DMS79 (cell line): ENCODE measurements around the gene KCND1.
"Not testable (repeated sequence)": the region's sequence is repeated elsewhere in the genome, so short reads cannot be mapped to it uniquely, and the experiment has no call there.

ENCODE experiments used
- DNase-seq: peaks from one replicate; lab custom pipeline; 2025; lab: John Stamatoyannopoulos, UW

Gene KCND1

GRCh38 chrX:48971249-48972219 lies at the start of gene KCND1:
KCND1 (minus strand) TSS chrX:48971844; CDS start chrX:48970271, 1,573 bp downstream.
- peak; percentile 24 for DNase-seq

- no peak for DNase-seq
Observed at GRCh38 chrX:49019599-49020249, 48.1 kb upstream of the KCND1 start.

GRCh38 chrX:49019050-49019449 lies 47.4 kb upstream of the KCND1 start:
- no peak for DNase-seq

DNA sequence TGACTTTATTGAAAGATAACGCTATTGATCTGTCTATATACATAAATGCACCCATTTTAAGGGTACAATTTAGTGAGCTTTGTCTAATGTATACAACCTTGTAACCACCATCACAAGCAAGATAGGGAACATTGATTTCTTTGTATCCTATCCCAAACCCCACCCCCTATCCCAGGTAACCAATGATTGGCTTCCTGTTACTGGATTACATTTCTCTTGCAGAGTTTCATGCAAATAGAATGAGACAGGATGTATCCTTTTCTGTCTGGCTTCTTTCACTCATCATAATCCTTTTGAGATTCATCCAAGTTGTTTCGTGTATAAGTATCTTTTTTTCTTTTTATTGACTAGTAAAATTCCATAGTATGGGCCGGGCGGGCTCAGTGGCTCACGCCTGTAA lies 32.1 kb upstream of the KCND1 start:
- DNase-seq: no peak

DNA sequence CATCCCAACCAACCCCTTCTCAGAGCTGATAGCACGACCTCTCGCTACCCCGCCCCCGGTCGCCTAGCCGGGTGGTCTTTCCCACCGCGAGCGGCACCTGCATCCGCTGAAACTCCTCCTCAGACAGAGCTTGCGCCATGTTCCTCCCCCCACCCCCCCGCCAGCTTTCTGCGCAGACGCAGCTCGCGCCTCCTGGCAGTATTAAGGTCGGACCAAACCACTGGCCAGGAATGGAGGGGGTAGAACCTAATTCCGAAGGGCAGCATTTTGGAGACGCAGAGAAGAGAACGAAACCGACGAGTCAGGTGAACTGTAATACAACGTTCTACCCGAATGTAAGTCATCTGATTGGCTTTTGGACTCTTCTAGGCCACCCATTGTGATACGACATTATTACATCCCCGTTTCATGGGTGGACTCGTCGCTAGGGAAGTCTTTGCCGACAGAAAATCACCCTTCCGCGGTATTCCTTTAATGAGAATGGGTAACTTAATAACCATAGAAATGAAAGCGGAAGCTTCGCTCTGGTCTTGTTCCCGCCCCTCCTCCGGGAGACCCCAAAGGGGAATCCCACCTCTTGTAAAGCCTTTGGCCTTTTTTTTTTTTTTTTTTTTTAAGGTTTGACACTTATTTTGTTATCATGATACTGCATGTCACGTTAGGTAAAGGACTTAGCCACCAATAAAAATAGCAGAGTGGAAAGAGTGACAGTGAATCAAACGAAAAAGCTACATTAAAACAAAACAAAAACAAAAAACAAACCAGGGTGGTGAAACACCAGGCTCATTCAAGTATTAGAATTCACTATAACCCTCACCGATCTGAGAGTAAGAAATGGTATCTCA lies 30.7 kb upstream of the KCND1 start, which contains the start of gene GRIPAP1:
GRIPAP1 (minus strand) TSS at position 174 of the 845 bp plus-strand sequence; CDS start at position 139, 35 bp downstream.
- peak; percentile 72 for DNase-seq

DNA sequence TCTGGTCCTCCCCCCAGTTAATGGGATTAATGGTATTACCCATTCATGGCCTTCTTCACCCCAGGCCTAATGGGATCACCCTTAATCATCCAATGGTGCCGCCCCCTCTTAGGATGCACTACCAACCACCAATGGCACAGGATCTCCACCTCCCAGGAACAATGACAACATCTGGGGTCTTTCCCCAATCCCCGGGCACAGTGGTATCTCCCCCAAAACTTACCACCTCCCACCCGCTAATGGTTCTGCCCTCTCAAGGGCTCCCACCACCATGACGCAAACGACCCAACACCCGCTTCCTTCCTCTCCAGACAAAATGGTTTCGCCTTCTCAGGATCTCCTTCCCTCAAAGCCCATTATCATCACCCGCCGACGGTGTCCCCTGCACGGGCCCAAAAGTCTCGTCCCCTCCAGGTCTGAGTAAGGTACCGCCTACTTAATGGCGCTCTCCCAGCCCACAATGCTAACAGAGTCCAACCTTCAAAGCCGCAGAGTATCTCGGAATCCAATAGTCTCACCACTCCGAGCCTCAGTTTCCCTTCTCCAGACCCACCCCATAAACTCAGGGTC lies 30.0 kb upstream of the KCND1 start:
- DNase-seq: peak; percentile 35

- DNase-seq: no peak
Observed at GRCh38 chrX:49000636-49001035, 29.0 kb upstream of the KCND1 start.

DNA sequence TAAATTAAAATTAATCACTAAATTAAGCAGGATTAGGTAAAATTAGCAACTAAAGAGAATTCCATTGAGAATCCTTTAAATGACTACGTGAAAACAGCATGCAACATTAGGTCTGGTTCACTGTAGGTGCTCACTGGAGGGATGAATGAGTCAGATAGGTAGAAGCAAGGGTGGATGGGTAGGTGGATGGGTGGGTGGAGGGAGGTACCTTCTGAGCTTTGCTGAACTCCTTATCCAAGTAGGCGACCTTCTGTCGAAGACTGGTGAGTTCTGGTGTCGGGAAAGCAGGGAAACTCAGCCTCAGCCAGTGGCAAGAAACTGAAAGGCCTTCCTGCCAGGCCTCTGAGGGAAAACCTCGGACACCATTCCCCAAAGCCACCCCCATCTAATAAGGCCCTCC lies 27.4 kb upstream of the KCND1 start:
- DNase-seq: no peak

DNA sequence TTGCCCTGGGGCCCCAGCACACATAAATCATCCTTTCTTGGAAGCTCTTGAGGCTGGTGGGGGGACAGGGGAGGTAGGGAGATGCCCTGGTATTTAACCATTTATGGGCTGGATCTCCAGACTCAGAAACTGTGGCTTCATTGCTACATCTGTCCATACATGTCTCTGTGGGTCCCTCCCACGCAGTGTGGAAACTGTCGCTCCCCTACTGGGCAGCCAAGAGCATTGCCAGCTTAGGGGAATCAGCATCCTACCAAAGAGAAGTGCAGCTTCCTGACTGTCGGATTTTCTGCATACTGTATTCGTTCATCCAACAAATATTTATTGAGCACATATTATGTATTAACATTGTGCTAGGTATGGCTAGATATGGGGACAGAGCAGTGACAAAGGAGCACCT lies 26.7 kb upstream of the KCND1 start:
- DNase-seq: no peak

GRCh38 chrX:48997865-48998264 lies 26.2 kb upstream of the KCND1 start:
- no peak for DNase-seq

DNA sequence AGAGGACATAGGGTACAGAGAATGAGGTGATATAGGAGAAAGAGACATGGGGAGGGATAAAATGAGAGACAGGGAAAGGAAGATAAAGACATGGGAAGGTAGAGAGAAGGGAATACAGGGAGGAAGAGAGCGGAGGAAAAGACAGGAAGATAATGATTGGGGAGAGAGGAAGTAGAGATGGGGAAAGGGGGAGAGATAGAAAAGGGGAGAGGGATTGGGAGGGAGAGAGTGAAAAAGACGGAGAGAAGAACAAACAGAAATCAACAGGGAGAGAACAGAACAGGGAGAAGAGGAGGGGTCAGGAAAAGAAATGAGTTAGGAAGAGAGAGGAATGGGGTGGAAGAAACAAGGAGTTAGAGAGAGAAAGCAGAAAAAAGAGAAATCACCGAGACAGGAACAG lies 25.8 kb upstream of the KCND1 start:
- DNase-seq: no peak

DNA sequence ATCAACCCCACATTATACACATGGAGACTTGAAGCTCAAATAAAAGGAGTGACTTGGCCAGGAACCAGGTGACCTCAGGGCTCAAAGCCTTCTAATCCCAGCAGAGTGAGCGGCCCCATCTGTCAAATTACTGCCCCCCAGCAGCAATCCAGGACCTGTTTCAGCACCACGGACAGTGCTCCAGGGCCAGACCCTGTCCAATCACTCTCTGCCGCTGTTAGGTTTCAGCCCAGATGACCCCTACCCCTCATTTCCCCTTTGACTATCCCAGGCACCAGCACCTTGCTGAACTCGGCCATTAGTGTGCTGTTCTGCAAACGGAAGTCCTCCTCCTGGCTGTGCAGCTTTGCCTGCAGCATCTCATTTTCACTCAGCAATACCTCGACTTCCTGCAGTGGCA lies 25.3 kb upstream of the KCND1 start:
- no peak for DNase-seq

DNA sequence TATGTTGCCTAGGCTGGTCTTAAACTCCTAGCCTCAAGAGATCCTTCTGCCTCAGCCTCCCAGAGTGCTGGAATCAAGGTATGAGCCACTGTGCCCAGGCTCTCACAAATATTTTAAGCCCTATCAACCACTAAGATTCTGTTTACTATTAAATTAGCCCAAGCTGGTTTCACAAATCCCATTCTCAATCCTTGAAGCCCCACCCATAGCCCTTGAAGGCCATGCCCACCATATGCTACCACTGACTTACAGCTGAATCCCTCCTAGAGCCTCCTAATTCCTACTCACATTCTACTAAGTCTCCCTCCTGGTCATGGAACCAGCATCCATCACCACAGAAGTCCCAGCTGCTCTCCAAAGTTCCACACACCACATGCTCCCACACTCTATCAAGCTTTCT lies 20.7 kb upstream of the KCND1 start:
- DNase-seq: no peak

- DNase-seq: no peak
Observed at GRCh38 chrX:48989483-48989882, 17.8 kb upstream of the KCND1 start.

- no peak for DNase-seq
Observed at GRCh38 chrX:48983896-48984295, 12.3 kb upstream of the KCND1 start.

DNA sequence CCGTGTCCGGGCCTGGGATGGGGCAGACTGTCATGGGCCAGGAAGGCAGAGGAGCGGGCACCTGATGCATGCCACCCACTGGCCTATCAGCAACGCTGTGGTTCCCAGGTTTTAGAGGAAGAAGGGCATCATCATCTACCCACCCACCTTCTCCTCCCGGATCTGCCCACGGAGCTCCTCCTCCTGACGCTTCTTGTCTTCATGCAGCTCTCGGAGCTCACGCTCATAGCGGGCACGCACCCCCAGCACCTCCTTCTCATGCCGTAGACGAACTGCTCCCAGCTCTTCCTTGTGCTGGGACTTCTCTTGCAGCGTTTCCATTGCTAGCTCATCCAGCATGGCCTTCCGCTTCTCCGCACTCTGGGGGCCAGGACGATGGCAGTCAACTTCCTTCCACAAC lies 11.4 kb upstream of the KCND1 start:
- no peak for DNase-seq

DNA sequence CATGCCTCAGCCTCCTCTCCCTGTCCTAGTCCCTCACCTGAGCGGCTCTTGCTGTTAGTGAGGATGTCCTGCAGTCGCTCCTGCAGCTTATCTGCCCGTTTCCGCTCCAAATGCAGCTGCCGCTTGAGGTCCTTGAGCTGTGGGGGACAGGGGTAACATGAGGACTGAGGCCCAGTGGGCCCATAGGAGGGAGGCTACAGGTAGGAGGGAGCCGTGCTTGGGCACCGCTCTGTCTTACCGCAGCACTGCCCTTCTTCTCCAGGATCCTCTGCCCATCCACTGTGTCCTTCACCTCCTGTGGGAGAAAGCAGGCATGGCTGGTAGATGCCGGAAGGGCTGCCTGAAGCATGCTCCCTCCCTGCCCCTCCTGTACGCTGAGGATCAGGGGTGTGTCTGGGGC lies 9.5 kb upstream of the KCND1 start:
- no peak for DNase-seq

DNA sequence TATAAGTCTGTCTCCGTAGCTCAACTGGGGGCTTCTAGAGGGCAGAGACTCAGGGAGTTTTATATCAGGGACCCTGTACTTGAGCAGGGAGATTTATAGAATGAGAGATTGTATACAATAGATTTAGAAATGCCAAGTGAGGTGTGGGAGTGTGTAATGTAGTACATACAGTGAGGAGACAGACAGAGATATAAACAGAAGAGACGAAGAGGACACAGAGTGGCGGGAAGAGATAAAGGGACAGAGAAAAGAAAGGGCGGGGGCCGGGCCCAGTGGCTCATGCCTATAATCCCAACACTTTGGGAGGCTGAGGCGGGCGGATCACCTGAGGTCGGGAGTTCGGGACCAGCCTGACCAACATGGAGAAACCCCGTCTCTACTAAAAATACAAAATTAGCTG lies 8.7 kb upstream of the KCND1 start:
- not testable (repeated sequence) for DNase-seq

DNA sequence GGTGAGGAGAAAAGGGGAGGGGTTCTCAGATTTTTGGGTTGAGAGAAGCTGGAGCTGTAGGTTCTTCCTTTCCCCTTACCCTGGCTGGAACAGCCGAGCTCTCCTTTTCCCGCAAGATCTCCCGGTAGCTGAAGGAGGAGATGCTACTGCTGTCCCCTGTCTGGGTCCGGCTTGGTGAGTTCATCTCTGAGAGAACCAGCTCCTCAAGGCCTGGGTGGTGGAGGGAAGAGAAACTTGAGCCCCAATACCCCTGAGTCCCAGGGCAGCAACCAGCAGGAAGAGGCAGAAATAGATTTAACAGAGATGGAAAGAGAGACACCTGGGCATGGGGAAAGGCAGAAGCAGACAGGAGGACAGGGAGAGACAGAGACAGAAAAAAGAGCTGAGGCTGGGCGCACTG lies 6.6 kb upstream of the KCND1 start:
- no peak for DNase-seq

- DNase-seq: no peak
Observed at GRCh38 chrX:48976086-48976485, 4.4 kb upstream of the KCND1 start.

- DNase-seq: no peak
Observed at GRCh38 chrX:48975541-48975940, 3.9 kb upstream of the KCND1 start.

DNA sequence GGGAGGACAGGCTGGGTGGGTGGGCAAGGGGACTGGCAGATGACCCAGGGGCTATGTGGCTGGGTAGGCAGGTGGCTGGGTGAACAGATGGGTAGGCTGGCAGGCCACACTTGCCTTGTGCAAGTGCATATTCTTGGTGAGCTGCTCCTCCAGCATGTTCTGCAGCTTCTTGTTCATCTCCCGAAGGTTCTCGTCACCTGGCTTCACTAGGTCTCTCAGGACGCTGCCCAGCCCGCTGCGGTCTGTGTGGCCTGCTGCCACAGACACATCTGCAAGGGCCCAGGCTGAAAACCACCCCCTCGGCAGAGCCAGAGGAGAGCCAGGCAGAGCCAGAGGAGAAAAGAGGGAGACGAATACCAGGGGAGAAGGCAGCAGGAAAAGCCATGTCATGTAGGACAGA lies 3.4 kb upstream of the KCND1 start:
- DNase-seq: no peak
